Peyer's patch (tissue), 4 donors: Measurements from ENCODE around the gene KRTAP10-1. TPM values are rescaled to one million over a fixed set of nuclear protein-coding genes. Genes with fewer than 3 reads are reported as not detected.
"Not testable (repeated sequence)": the region's sequence is repeated elsewhere in the genome, so short reads cannot be mapped to it uniquely, and the experiment has no call there.

Experiments used
- DNase-seq, 3 donors: peaks; one replicate each; pipeline ENCODE4 v3.0.0-alpha.2; 2017 to 2019
- H3K27ac ChIP-seq, 4 donors: fragments of 200-600 bp; sonication (generic); one replicate each; pipeline ENCODE4 v1.5.1; 2016 to 2019
- H3K27me3 ChIP-seq, 2 donors: fragments of 200-600 bp; sonication (generic); one replicate each; pipeline ENCODE4 v1.5.1; 2019
- H3K36me3 ChIP-seq, 3 donors: fragments of 200-600 bp; sonication (generic); one replicate each; pipeline ENCODE4 v1.5.1; 2016 to 2019
- H3K4me1 ChIP-seq, 4 donors: fragments of 200-600 bp; sonication (generic); one replicate each; pipeline ENCODE4 v1.5.1; 2016 to 2019
- H3K4me3 ChIP-seq, 4 donors: fragments of 200-600 bp; sonication (generic); 1 replicate in 3 of 4; 2 replicates in 1 of 4; pipeline ENCODE4 v1.5.1; 2016 to 2019; ENCODE audit warnings: mild to moderate bottlenecking in 1 of 4
- H3K9me3 ChIP-seq, 4 donors: fragments of 200-600 bp; sonication (generic); one replicate each; pipeline ENCODE4 v1.5.1; 2016 to 2019; ENCODE audit warnings: mild to moderate bottlenecking in 1 of 4
- POLR2A ChIP-seq, 2 donors: fragments of 450-650 bp; IDR thresholded peaks; one replicate each; pipeline ENCODE4 v1.5.1; 2017; ENCODE audit warnings: antibody characterized with exemption in 2 of 2, mild to moderate bottlenecking in 2 of 2, moderate library complexity in 2 of 2
- total RNA-seq, 4 donors: library from RNA; depleted of rRNA; stranded (reverse); fragments of >200 nt; gene quantifications; one replicate each; pipeline ENCODE4 v1.1.0, GENCODE V29; 2016
- TF ChIP-seq, protein P1 (sequence below), 6 experiments: fragments of 450-650 bp in 4 of 6; fragments of 200-600 bp in 2 of 6; sonication (generic) in 1 of 6; IDR thresholded peaks; one replicate each; pipeline ENCODE4 v1.5.1; 2017 to 2019; ENCODE audit warnings: antibody characterized with exemption in 6 of 6, mild to moderate bottlenecking in 3 of 6, moderate library complexity in 1 of 6

The KRTAP10-1 gene
- total RNA-seq, 4 donors from 2014 or later: not detected

DNA sequence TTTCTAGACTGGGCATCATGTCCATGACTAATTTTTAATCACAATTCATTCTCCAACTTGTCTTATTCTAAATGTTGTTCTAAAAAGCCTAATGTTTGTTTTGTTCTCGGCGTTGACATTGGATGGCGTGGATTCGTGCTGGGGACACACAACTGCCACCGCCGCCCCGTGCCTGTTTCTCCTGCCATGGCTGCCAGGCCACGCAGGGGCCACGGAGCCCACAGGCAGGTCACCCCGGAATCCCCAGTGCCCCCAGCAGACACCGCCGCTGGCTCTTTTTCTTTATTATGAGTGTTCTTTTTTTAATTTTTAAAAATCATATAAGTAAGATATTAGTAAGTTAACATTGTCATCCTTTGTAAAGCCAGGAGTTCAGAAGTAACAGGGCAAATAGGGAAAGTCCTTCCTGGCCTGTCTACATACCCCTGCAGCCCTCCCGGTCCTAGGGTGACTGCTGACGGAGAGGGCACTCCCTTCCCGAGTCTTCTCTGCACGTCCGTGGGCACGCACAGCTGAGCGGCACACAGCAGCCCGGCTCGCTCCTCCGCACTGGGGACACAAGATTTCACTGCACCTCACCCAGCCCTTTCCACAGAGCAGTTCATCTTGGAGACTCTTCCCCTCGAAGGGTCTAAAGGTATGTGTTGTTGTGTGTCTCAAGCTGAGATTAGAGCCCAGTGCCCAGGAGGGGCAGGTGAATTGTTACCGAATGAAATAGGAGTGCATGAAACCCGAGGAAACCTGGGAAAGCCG lies 32.1 kb downstream of the KRTAP10-1 start:
- H3K4me3 ChIP-seq: no peak overlapping the region
- H3K27me3 ChIP-seq: no peaks in the 10 kb centered on the region
- H3K4me1 ChIP-seq: peaks cover 0 to 10% (median 6%) of the 10 kb centered on the region in 4 donors
- H3K27ac ChIP-seq: no peak overlapping the region
- H3K9me3 ChIP-seq: no peaks in the 10 kb centered on the region
- TF ChIP-seq POLR2A (IDR thresholded peaks at IDR 0.05): no peak
- TF ChIP-seq, protein P1, sequence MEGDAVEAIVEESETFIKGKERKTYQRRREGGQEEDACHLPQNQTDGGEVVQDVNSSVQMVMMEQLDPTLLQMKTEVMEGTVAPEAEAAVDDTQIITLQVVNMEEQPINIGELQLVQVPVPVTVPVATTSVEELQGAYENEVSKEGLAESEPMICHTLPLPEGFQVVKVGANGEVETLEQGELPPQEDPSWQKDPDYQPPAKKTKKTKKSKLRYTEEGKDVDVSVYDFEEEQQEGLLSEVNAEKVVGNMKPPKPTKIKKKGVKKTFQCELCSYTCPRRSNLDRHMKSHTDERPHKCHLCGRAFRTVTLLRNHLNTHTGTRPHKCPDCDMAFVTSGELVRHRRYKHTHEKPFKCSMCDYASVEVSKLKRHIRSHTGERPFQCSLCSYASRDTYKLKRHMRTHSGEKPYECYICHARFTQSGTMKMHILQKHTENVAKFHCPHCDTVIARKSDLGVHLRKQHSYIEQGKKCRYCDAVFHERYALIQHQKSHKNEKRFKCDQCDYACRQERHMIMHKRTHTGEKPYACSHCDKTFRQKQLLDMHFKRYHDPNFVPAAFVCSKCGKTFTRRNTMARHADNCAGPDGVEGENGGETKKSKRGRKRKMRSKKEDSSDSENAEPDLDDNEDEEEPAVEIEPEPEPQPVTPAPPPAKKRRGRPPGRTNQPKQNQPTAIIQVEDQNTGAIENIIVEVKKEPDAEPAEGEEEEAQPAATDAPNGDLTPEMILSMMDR (IDR thresholded peaks at IDR 0.05): no peak
- H3K36me3 ChIP-seq: no peaks in the 10 kb centered on the region
- no peak for DNase-seq

DNA sequence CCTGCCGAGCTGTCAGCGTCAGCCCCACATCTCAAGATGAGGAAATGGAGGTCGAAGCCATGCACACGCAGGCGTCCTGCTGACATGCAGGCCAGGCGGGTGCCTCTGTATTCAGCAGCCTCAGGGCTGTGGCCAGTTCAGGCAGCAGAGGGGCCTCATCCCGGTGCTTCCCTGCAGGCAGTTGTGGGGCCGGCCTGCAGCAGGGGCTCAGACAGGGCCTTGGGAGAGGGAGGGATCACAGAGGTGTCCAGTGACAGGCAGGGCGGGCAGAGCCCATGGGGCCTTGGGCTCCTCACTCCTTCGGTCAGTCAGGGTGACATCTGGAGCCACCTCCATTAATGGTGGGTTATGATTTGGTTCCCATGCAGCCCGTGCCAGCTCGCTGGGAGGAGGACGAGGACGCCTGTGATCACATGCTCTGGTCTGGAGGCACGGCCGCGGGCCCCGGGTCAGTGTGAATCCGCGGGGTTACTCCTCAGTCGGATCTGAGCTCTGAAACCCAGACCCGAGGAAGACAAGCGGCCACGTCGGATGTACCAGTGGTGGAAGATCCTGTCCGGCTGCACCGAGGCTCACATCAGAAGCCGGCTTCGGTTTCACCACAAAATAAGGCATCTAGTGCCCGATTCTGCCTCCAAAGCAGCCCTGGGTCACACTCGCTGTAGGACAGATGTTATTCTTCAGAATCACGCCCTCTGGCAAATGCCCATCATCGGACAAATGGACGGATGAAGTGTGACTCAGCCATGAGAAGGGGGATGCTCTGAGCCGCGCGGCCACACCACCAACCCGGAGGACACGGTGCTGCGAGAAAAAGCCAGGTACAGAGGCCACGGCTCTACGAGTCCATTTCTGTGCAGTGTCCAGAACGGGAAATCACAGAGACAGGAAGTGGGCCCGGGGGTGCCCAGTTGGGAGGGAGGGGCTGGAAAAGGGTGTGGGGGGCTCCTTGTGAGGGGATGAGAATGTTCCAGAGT lies 33.4 kb downstream of the KRTAP10-1 start:
- no peaks in the 10 kb centered on the region for H3K9me3 ChIP-seq
- no peaks in the 10 kb centered on the region for H3K27me3 ChIP-seq
- no peak for DNase-seq
- H3K27ac ChIP-seq: no peak overlapping the region
- peaks cover 0 to 10% (median 6%) of the 10 kb centered on the region in 4 donors for H3K4me1 ChIP-seq
- no peak overlapping the region for H3K4me3 ChIP-seq
- no peaks in the 10 kb centered on the region for H3K36me3 ChIP-seq
- TF ChIP-seq, protein P1 (IDR thresholded peaks at IDR 0.05): no peak
- no peak for TF ChIP-seq POLR2A (IDR thresholded peaks at IDR 0.05)

DNA sequence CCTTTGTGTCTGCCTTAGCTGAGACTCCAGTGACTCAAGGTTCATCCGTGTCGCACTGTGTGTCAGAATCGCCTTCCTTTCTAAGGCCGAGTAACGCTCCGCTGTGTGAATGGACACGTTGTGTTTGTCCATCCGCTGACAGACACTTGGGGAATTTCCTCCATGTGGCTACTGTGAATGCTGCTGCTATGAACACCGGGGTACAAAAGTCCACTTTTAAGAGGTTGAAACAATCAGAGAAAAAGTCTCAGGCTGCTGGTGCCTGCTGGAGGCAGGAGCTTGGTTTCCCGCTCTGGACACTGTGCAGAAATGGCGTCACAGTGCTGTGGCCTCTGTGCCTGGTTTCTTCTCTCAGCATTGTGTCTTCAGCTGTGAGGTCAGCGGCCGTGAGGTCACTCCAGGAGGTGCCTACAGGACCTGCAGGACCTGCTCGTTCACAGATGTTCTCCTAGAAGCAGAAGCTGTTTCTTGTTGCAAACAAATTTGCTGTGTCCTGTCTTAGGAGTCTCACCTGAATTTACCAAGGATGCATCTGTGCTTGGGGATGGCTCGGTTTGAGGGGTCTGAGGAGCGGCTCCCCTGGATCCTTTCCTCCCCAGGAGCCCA lies 34.2 kb downstream of the KRTAP10-1 start:
- no peaks in the 10 kb centered on the region for H3K9me3 ChIP-seq
- no peak for DNase-seq
- no peak overlapping the region for H3K27ac ChIP-seq
- no peaks in the 10 kb centered on the region for H3K27me3 ChIP-seq
- TF ChIP-seq, protein P1 (IDR thresholded peaks at IDR 0.05): no peak
- no peak for TF ChIP-seq POLR2A (IDR thresholded peaks at IDR 0.05)
- no peak overlapping the region for H3K4me3 ChIP-seq
- peaks cover 0 to 9% (median 5%) of the 10 kb centered on the region in 4 donors for H3K4me1 ChIP-seq
- H3K36me3 ChIP-seq: no peaks in the 10 kb centered on the region

DNA sequence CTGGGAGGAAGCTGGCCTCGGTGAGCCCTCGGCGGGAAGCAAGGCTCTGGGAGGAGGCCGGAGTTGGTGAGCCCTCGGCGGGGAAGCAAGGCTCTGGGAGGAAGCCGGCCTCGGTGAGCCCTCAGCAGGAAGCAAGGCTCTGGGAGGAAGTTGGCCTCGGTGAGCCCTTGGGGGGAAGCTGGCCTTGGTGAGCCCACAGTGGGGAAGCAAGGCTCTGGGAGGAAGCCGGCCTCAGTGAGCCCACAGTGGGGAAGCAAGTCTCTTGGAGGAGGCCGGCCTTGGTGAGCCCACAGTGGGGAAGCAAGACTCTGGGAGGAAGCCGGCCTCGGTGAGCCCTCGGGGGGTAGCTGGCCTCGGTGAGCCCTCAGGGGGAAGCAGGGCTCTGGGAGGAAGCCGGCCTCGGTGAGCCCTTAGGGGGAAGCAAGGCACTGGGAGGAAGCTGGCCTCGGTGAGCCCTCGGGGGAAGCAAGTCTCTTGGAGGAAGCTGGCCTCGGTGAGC lies 36.0 kb downstream of the KRTAP10-1 start:
- Histone ChIP-seq H3K27ac (no peak overlapping the region), H3K27me3 (no peaks in the 10 kb centered on the region), H3K4me3 (no peak overlapping the region), H3K36me3 (no peaks in the 10 kb centered on the region), H3K9me3 (no peaks in the 10 kb centered on the region), H3K4me1 (no peaks in the 10 kb centered on the region)
- TF ChIP-seq POLR2A (IDR thresholded peaks at IDR 0.05): no peak
- TF ChIP-seq, protein P1 (IDR thresholded peaks at IDR 0.05): no peak
- DNase-seq: no peak

DNA sequence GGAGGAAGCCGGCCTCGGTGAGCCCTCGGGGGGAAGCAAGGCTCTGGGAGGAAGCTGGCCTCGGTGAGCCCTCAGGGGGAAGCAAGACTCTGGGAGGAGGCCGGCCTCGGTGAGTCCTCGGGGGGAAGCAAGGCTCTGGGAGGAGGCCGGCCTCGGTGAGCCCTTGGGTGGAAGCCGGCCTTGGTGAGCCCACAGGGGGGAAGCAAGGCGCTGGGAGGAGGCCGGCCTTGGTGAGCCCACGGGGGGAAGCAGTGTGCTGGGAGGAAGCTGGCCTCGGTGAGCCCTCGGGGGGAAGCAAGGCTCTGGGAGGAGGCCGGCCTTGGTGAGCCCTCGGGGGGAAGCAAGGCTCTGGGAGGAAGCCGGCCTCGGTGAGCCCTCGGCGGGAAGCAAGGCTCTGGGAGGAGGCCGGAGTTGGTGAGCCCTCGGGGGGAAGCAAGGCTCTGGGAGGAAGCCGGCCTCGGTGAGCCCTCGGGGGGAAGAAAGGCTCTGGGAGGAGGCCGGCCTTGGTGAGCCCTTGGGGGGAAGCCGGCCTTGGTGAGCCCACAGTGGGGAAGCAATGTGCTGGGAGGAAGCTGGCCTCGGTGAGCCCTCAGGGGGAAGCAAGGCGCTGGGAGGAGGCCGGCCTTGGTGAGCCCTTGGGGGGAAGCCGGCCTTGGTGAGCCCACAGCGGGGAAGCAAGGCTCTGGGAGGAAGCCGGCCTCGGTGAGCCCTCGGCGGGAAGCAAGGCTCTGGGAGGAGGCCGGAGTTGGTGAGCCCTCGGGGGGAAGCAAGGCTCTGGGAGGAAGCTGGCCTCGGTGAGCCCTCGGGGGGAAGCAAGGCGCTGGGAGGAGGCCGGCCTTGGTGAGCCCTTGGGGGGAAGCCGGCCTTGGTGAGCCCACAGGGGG lies 36.7 kb downstream of the KRTAP10-1 start:
- DNase-seq, H3K36me3 ChIP-seq, H3K27ac ChIP-seq, H3K4me3 ChIP-seq, H3K4me1 ChIP-seq, H3K9me3 ChIP-seq, H3K27me3 ChIP-seq: not testable (repeated sequence)
